GM18520 (cell line): ENCODE measurements around the gene DUSP5.

Experiments used
- ATAC-seq: cut with Tn5 transposase; IDR thresholded peaks from one replicate; pipeline ENCODE4 v1.9.1; 2021; ENCODE audit not compliant: unreplicated experiment

DUSP5 gene

GRCh38 chr10:110499796-110500514 is 2.2 kb downstream of the DUSP5 start:
- ATAC-seq: no peak

GRCh38 chr10:110500515-110500905 is 2.8 kb downstream of the DUSP5 start:
- ATAC-seq: no peak

GRCh38 chr10:110501142-110501937 is 3.6 kb downstream of the DUSP5 start:
- ATAC-seq: no peak

- no peak for ATAC-seq
Measured at GRCh38 chr10:110502072-110502845, 4.6 kb downstream of the DUSP5 start.

- peak; percentile 26 for ATAC-seq
Measured at GRCh38 chr10:110502851-110503301, 5.2 kb downstream of the DUSP5 start.

GRCh38 chr10:110503528-110504110 is 5.9 kb downstream of the DUSP5 start:
- peak; percentile 0 for ATAC-seq

- peak; percentile 51 for ATAC-seq
Measured at GRCh38 chr10:110504111-110504735, 6.5 kb downstream of the DUSP5 start.

GRCh38 chr10:110505130-110505770 is 7.5 kb downstream of the DUSP5 start:
- ATAC-seq: no peak

- ATAC-seq: no peak
Measured at GRCh38 chr10:110506448-110506847, 8.7 kb downstream of the DUSP5 start.

GRCh38 chr10:110507346-110507745 is 9.6 kb downstream of the DUSP5 start:
- ATAC-seq: no peak

GRCh38 chr10:110508159-110508788 is 10.6 kb downstream of the DUSP5 start:
- no peak for ATAC-seq

GRCh38 chr10:110508806-110509544 is 11.3 kb downstream of the DUSP5 start:
- ATAC-seq: no peak

- no peak for ATAC-seq
Measured at GRCh38 chr10:110509560-110509959, 11.9 kb downstream of the DUSP5 start.

- ATAC-seq: no peak
Measured at GRCh38 chr10:110510086-110510485, 12.4 kb downstream of the DUSP5 start.

GRCh38 chr10:110510730-110511129 is 13.0 kb downstream of the DUSP5 start:
- no peak for ATAC-seq

- ATAC-seq: no peak
Measured at GRCh38 chr10:110511734-110512449, 14.2 kb downstream of the DUSP5 start.

GRCh38 chr10:110512461-110513187 is 14.9 kb downstream of the DUSP5 start:
- ATAC-seq: no peak

- ATAC-seq: no peak
Measured at GRCh38 chr10:110513949-110514348, 16.2 kb downstream of the DUSP5 start.
